Kidney tubule cell (primary cell): ENCODE data around the gene ATG14.
"Not testable (repeated sequence)": the region's sequence is repeated elsewhere in the genome, so short reads cannot be mapped to it uniquely, and the experiment has no call there.

Experiments used
- DNase-seq: peaks from one replicate; pipeline ENCODE4 v3.0.0-alpha.2; 2018; ENCODE audit warnings: low spot score

ATG14 gene

GRCh38 chr14:55350461-55350860 lies 61.2 kb downstream of the ATG14 start:
- DNase-seq = no peak

GRCh38 chr14:55349565-55349964 lies 62.1 kb downstream of the ATG14 start:
- DNase-seq = peak; percentile 76

DNA sequence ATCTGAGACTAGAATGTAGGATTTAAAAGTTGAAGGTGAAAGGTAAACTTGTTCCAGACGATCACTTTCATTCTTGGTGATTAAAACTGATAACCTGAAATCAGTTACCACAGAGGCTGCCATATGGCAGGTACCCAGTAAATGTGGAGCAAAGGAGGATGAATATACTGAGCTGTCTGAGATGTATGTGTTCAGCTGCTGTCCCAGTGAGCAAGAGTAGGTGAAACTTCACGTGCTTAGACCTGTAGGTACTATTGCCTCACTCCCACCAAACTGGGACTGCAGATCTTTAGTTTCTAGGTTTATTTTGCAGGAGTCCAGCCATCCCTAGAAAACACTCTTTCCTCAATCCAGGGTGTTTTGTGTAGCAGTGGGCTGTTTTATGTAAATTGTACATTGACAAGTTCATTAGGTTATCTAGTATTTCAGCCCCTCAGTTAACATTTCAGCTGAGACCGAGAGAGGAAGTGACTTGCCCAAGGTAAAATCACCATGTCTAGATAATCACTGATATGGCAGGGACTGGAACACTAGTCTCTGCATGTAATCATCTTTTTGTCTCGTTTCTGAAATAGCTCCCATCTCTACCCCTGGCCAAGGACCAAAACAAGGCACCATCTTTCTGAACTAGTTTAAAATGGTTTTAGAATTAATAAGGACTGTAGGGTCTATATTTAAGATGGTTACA lies 62.7 kb downstream of the ATG14 start:
- DNase-seq = peak; percentile 10

- DNase-seq = no peak
Measured at GRCh38 chr14:55347748-55348147, 63.9 kb downstream of the ATG14 start.

GRCh38 chr14:55347040-55347439 lies 64.6 kb downstream of the ATG14 start:
- DNase-seq = no peak

- DNase-seq = not testable (repeated sequence)
Measured at GRCh38 chr14:55344582-55345163, 67.0 kb downstream of the ATG14 start.

GRCh38 chr14:55341781-55342180 lies 69.8 kb downstream of the ATG14 start:
- DNase-seq = no peak

GRCh38 chr14:55340482-55340881 lies 71.1 kb downstream of the ATG14 start:
- DNase-seq = no peak

DNA sequence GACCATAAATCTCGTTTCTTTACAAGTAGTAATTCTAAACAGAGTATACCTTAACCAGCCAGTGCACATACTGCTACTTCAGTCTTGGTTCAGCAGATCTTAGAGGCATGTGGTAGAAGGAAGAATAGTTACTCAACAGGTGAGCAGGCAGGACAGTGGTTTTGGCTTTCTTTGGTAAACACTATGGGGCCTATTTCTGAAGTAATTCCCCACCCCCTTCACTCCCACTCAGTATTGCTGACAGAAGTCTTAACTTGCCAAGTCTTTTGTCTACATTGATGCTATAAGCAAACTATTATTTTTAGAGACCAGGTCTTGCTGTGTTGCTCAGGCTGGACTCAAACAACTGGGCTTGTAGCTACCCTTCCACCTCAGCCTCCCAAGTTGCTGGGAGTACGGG lies 71.9 kb downstream of the ATG14 start:
- DNase-seq = peak; percentile 21

DNA sequence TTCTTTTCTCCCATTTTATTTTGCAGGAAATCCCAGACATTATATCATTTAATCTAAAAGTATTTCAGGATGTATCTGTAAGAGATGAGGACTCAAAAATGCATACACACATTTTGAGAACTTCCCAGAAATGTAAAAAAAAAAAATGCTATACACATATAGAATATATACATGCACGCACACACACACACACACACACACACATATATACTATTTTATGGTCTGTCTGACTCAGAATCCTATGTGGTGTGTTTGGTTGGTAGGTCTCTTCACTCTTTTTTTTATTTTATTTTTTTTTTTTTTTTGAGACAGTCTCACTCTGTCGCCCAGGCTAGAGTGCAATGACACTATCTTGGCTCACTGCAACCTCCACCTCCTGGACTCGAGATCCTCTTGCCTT lies 74.9 kb downstream of the ATG14 start:
- DNase-seq = no peak

DNA sequence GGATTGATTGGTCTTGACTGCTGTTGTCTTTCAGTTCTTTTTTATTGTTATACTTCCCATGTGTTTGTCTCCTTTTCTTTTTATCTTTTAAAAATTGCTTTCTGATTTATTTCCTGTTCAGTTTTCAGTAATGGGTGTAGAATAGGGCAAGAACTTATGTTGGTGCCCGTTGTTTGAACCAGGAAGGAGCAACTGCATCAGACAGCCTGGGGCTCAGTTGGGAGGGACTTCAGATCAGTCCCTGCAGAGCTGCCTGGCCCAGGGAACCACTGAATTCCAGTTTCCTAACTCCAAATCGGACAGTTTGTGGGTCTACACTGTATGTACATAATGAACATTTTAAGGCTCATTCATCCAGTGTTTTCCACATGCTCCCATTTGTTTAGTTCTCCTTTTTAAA lies 75.5 kb downstream of the ATG14 start:
- peak; percentile 40 for DNase-seq

- peak; percentile 15 for DNase-seq
Measured at GRCh38 chr14:55333711-55334485, 77.7 kb downstream of the ATG14 start.

DNA sequence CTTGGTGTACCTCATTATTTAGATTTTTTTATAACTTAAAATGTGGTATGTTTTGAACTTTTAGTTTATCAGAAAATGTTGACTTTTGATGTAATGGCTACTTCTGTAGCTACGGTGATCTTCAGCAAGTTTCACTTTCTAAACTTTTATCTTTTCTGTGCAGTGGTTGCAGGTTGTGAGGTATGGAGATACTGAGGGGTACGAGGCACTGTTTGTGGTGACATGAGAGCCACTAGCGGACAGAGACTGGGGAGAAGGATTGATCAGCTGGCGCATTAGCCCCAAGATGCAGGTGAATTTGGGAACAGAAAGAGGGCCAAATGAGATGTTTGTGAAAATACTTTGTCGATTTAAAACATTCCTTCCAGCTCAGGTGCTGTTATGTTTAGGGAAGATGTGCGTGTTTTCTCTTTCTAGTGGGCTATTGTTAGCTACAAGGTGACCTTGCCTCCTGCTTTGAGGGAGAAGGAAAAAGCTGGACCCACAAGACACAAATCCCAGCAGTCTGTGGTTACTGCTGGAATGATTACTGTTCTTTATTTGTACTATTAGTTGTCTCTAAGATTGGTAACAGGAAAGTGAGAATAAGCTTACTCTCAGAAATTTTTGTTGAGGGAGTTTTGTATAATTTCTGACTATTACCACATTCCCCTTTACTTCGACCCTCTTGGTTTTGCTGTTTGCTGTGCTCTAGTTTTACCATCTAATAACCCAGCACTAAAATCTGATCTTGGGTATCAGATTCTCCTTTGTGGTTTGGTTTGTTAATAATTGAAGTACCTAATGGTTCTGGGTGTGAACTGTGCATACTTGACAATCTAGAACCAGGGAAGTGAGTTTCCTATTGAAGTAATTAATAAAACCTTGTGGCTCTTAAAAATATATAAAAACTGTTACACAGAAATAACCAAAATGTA lies 78.7 kb downstream of the ATG14 start:
- DNase-seq = peak; percentile 43

- DNase-seq = peak; percentile 12
Measured at GRCh38 chr14:55329999-55330710, 81.5 kb downstream of the ATG14 start.

GRCh38 chr14:55328317-55328716 lies 83.3 kb downstream of the ATG14 start:
- peak; percentile 21 for DNase-seq

- DNase-seq = no peak
Measured at GRCh38 chr14:55327179-55327578, 84.5 kb downstream of the ATG14 start.

DNA sequence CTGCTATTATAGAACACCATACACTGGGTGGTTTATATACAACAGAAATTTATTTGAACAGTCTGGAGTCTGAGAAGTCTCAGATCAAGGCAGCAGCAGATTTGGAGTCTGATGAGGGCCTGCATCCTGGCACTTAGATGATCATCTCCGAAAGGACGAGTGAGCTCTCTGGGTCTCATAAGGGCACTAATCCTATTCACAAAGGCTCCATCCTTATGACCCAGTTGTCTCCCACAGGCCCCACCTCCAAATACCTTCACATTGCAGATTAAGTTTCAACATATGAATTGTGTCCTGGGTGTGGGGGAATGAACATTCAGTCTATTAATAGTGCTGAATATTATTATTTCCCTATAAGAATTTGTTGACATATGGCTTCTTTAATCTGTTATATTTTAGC lies 86.8 kb downstream of the ATG14 start:
- DNase-seq = no peak

GRCh38 chr14:55323910-55324309 lies 87.7 kb downstream of the ATG14 start:
- DNase-seq = no peak

GRCh38 chr14:55318694-55319093 lies 92.9 kb downstream of the ATG14 start:
- DNase-seq = no peak

DNA sequence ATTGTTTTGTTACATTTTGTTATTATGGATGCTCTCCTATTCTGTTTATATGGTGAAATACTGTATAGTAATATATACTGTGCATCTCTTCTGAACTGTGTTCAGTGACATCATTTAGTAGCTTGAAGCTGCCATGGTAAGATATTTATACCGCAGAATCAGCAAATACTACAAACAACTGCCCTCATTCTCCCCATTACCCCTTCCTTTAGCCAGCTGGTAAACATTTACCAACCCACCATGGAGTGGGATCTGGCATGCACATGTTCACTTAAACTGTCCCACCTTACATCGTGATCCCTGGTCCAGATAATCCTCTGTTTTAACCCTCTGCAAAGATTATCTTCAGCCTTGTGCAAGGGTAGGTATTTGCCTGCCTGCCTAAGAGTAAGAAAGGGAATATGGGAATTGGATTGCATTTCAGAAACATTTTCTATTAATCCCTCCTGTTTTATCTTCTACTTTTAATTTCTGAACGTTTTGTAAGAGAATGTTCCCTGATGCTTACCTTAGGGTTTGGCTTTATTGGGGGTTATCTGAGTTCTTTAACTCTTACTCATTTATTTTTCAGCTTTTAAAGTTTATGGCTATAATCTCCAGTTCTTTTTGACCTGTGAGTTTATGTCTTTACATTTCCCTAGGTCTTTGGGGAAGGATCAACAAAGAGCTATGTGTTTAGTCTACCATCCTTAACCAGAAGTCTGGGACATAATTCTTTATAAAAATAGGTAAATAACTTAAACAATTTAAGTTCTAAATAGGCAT lies 93.9 kb downstream of the ATG14 start:
- no peak for DNase-seq

DNA sequence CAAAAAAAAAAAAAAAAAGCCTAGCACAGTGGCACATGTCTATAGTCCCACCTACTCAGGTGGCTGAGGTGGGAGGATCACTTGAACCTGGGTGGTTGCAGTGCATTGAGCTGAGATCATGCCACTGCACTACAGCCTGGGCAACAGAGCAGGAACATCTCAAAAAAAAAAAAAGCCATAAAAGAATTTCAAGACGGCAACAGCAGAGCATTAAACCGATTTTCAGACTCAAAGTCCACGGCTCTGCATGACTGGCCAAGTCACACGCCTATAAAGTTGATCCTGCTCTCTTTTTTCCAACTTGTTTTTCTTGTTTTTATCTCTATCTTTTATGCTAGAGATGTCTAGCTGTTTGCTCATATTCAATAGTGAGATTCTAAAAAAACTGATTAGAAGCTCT lies 95.1 kb downstream of the ATG14 start:
- DNase-seq = peak; percentile 69
